H1 (cell line): ENCODE results near the gene CALD1.

Experiments
- CHD1 ChIP-seq: IDR thresholded peaks from 2 replicates; pipeline ENCODE4 v1.6.1; 2012; ENCODE audit warnings: low read depth, low read length, improper control_type of control experiment
- CTCF ChIP-seq, 3 experiments: IDR thresholded peaks; 1 replicate in 2 of 3; 2 replicates in 1 of 3; pipeline versions ENCODE4 v1.5.1 to v1.6.1; 2011; ENCODE audit warnings: low read length in 3 of 3, mild to moderate bottlenecking in 3 of 3, inconsistent platforms in 2 of 3, low read depth in 1 of 3, moderate library complexity in 1 of 3; ENCODE audit not compliant: insufficient read depth in 1 of 3; ENCODE audit errors: control extremely low read depth in 1 of 3
- EP300 ChIP-seq, 2 experiments: IDR thresholded peaks; 1 replicate in 1 of 2; 2 replicates in 1 of 2; pipeline ENCODE4 v1.6.1; 2011 to 2012; ENCODE audit warnings: low read depth in 2 of 2, low read length in 2 of 2, mild to moderate bottlenecking in 2 of 2, borderline replicate concordance in 1 of 2, inconsistent platforms in 1 of 2, moderate library complexity in 1 of 2
- HDAC2 ChIP-seq, 2 experiments: fragments of 300-600 bp in 1 of 2; sonication (generic) in 1 of 2; IDR thresholded peaks; 2 replicates each; pipeline ENCODE4 v1.6.1; 2011 to 2012; ENCODE audit warnings: low read depth in 2 of 2, low read length in 2 of 2, mild to moderate bottlenecking in 2 of 2, moderate library complexity in 2 of 2, borderline replicate concordance in 1 of 2, inconsistent platforms in 1 of 2
- JUND ChIP-seq: IDR thresholded peaks from 2 replicates; pipeline ENCODE4 v1.6.1; 2011; ENCODE audit warnings: mild to moderate bottlenecking, improper control_type of control experiment, low read length
- RAD21 ChIP-seq, 2 experiments: IDR thresholded peaks in 1 of 2; conservative IDR thresholded peaks in 1 of 2; 2 replicates each; pipeline ENCODE4 v1.6.1; 2011; ENCODE audit warnings: low read depth in 2 of 2, low read length in 2 of 2, improper control_type of control experiment in 1 of 2, inconsistent platforms in 1 of 2, mild to moderate bottlenecking in 1 of 2, moderate library complexity in 1 of 2
- SIX5 ChIP-seq: IDR thresholded peaks from 2 replicates; pipeline ENCODE4 v1.6.1; 2011; ENCODE audit warnings: mild to moderate bottlenecking, low read depth, low read length
- TAF1 ChIP-seq: IDR thresholded peaks from 2 replicates; pipeline ENCODE4 v1.6.1; 2011; ENCODE audit warnings: mild to moderate bottlenecking, low read depth, low read length
- TCF12 ChIP-seq: IDR thresholded peaks from 2 replicates; pipeline ENCODE4 v1.6.1; 2011; ENCODE audit warnings: low read depth, mild to moderate bottlenecking, low read length
- TEAD4 ChIP-seq: IDR thresholded peaks from 2 replicates; pipeline ENCODE4 v1.6.1; 2012; ENCODE audit warnings: low read depth, low read length, inconsistent platforms, mixed read lengths
- USF2 ChIP-seq: IDR thresholded peaks from 2 replicates; pipeline ENCODE4 v1.6.1; 2011; ENCODE audit warnings: low read length, improper control_type of control experiment

GRCh38 chr7:134820295-134820694, 40.9 kb downstream of the CALD1 start:
- no peak for TF ChIP-seq HDAC2 (IDR thresholded peaks at IDR 0.05; ENCODE audit: borderline replicate concordance in 1 of 2, low read depth in 2 of 2, low read length in 2 of 2)
- no peak for TF ChIP-seq JUND
- no peak for TF ChIP-seq CHD1
- TF ChIP-seq TAF1 = no peak
- TF ChIP-seq RAD21 (IDR thresholded peaks at IDR 0.05 in 1 of 2, conservative IDR thresholded peaks at IDR 0.05 in 1 of 2; ENCODE audit: low read depth in 2 of 2, low read length in 2 of 2) = no peak
- no peak for TF ChIP-seq CTCF (IDR thresholded peaks at IDR 0.05; ENCODE audit: control extremely low read depth in 1 of 3, insufficient read depth in 1 of 3, low read depth in 1 of 3, low read length in 3 of 3)
- TF ChIP-seq TEAD4 = no peak
- no peak for TF ChIP-seq USF2
- TF ChIP-seq SIX5 = no peak
- TF ChIP-seq EP300 (IDR thresholded peaks at IDR 0.05; ENCODE audit: borderline replicate concordance in 1 of 2, low read depth in 2 of 2, low read length in 2 of 2) = no peak
- no peak for TF ChIP-seq TCF12
